ENCODE data around the gene DRAXIN.

Gene DRAXIN

GRCh38 chr1:11768821-11769220 is 77.3 kb downstream of the DRAXIN start:
- TF ChIP-seq EP300 (IDR thresholded peaks at IDR 0.05; ENCODE audit: borderline replicate concordance) = no peak

DNA sequence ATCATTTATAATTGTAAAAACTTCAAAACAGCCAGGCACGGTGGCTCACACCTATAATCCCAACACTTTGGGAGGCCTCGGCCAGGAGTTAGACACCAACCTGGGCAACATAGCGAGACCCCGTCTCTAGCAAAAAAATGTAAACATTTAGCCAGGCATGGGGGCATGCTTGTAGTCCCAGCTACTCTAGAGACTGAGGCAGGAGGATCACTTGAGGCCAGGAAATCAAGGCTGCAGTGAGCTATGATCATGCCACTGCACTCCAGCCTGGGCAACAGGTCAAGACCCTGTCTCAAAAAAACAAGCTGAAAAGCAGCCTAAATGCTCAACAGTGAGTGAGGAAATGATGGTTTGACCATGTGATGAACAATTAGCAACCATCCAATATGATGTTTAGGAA is 77.8 kb downstream of the DRAXIN start:
- no peak for TF ChIP-seq CREB1 (IDR thresholded peaks at IDR 0.05; ENCODE audit: low read depth)
- TF ChIP-seq REST (IDR thresholded peaks at IDR 0.05; ENCODE audit: low read depth) = no peak
- TF ChIP-seq, protein P1, sequence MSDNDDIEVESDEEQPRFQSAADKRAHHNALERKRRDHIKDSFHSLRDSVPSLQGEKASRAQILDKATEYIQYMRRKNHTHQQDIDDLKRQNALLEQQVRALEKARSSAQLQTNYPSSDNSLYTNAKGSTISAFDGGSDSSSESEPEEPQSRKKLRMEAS (IDR thresholded peaks at IDR 0.05) = no peak
- no peak for TF ChIP-seq TEAD4 (IDR thresholded peaks at IDR 0.05)
- TF ChIP-seq RAD21 (IDR thresholded peaks at IDR 0.05; ENCODE audit: low read depth) = no peak
- no peak for TF ChIP-seq TCF12 (IDR thresholded peaks at IDR 0.05; ENCODE audit: low read depth)
- TF ChIP-seq ZBTB7A (IDR thresholded peaks at IDR 0.05; ENCODE audit: low read depth) = no peak
- TF ChIP-seq YY1 (IDR thresholded peaks at IDR 0.05; ENCODE audit: low read depth) = no peak
- TF ChIP-seq CEBPB (IDR thresholded peaks at IDR 0.05) = no peak
- TF ChIP-seq EP300 (IDR thresholded peaks at IDR 0.05; ENCODE audit: borderline replicate concordance) = no peak
- TF ChIP-seq EGR1 (IDR thresholded peaks at IDR 0.05) = no peak
- TF ChIP-seq TAF1 (IDR thresholded peaks at IDR 0.05; ENCODE audit: low read depth) = no peak
- TF ChIP-seq USF1 (IDR thresholded peaks at IDR 0.05) = no peak
- no peak for TF ChIP-seq FOXM1 (IDR thresholded peaks at IDR 0.05; ENCODE audit: borderline replicate concordance, low read depth)
- TF ChIP-seq NFIC (IDR thresholded peaks at IDR 0.05) = no peak

GRCh38 chr1:11770011-11770410 is 78.5 kb downstream of the DRAXIN start:
- no peak for TF ChIP-seq TEAD4 (IDR thresholded peaks at IDR 0.05)
- TF ChIP-seq YY1 (IDR thresholded peaks at IDR 0.05; ENCODE audit: low read depth) = no peak
- no peak for TF ChIP-seq ZBTB7A (IDR thresholded peaks at IDR 0.05; ENCODE audit: low read depth)
- TF ChIP-seq REST (IDR thresholded peaks at IDR 0.05; ENCODE audit: low read depth) = no peak
- no peak for TF ChIP-seq CREB1 (IDR thresholded peaks at IDR 0.05; ENCODE audit: low read depth)
- TF ChIP-seq RAD21 (IDR thresholded peaks at IDR 0.05; ENCODE audit: low read depth) = no peak
- TF ChIP-seq NFIC (IDR thresholded peaks at IDR 0.05) = no peak
- TF ChIP-seq TAF1 (IDR thresholded peaks at IDR 0.05; ENCODE audit: low read depth) = no peak
- no peak for TF ChIP-seq EP300 (IDR thresholded peaks at IDR 0.05; ENCODE audit: borderline replicate concordance)
- TF ChIP-seq USF1 (IDR thresholded peaks at IDR 0.05) = no peak

GRCh38 chr1:11771481-11772043 is 80.1 kb downstream of the DRAXIN start:
- no peak for TF ChIP-seq ZBTB7A (IDR thresholded peaks at IDR 0.05; ENCODE audit: low read depth)

- TF ChIP-seq TCF12 (IDR thresholded peaks at IDR 0.05; ENCODE audit: low read depth) (no peak), YY1 (IDR thresholded peaks at IDR 0.05; ENCODE audit: low read depth) (no peak), EP300 (IDR thresholded peaks at IDR 0.05; ENCODE audit: borderline replicate concordance) (no peak), TEAD4 (IDR thresholded peaks at IDR 0.05) (no peak), USF1 (IDR thresholded peaks at IDR 0.05) (no peak), FOXM1 (IDR thresholded peaks at IDR 0.05; ENCODE audit: borderline replicate concordance, low read depth) (no peak), TAF1 (IDR thresholded peaks at IDR 0.05; ENCODE audit: low read depth) (no peak), EGR1 (IDR thresholded peaks at IDR 0.05) (no peak), CREB1 (IDR thresholded peaks at IDR 0.05; ENCODE audit: low read depth) (no peak), ZBTB7A (IDR thresholded peaks at IDR 0.05; ENCODE audit: low read depth) (no peak)
- TF ChIP-seq, protein P1 (IDR thresholded peaks at IDR 0.05) = no peak
These were observed 80.9 kb downstream of the DRAXIN start for GRCh38 chr1:11772458-11772857.

DNA sequence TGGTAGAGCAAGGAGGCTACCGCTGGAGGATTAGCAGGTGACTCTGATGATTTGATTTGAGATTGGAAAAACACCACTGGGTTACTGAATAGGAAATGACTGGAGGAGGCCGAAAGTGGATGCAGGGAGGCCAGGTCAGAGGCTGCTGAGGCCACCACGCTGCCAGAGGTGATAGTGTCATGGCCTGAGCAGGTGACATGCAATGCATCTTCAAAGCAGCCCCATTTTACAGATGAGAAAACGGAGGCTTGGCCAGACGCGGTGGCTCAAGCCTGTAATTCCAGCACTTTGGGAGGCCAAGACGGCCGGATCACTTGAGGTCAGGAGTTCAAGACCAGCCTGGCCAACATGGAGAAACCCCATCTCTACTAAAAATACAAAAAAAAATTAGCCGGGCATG is 83.2 kb downstream of the DRAXIN start:
- TF ChIP-seq, protein P1 (IDR thresholded peaks at IDR 0.05) = no peak

Measured in Ishikawa (cell line).